GM21786 (cell line): Measurements from ENCODE around the gene TNIK.

ENCODE experiments used
- ATAC-seq: cut with Tn5 transposase; IDR thresholded peaks from one replicate; pipeline ENCODE4 v1.9.1; 2021; ENCODE audit not compliant: unreplicated experiment

Gene TNIK

GRCh38 chr3:171240504-171240835 lies 219.7 kb downstream of the TNIK start:
- ATAC-seq, result no peak

- no peak for ATAC-seq
These were observed 220.3 kb downstream of the TNIK start for GRCh38 chr3:171239757-171240503.

DNA sequence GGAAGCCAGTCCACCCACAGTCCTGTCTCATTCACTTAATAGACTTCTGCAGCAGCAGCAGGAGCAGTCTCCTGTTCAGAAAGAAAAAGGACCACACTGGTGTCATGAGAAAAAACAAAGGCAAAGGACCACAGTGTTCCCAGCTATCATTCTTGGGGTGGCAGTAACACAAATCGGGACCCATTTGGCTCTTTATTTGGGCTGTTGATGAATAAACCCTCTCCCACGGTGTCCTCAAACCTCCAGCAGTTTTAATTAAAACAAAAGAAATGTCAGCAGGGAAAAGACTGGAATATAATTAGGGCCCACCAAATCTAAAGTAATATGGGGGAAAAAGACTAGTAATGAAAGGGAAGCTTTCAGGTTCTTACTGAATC lies 223.2 kb downstream of the TNIK start:
- no peak for ATAC-seq

DNA sequence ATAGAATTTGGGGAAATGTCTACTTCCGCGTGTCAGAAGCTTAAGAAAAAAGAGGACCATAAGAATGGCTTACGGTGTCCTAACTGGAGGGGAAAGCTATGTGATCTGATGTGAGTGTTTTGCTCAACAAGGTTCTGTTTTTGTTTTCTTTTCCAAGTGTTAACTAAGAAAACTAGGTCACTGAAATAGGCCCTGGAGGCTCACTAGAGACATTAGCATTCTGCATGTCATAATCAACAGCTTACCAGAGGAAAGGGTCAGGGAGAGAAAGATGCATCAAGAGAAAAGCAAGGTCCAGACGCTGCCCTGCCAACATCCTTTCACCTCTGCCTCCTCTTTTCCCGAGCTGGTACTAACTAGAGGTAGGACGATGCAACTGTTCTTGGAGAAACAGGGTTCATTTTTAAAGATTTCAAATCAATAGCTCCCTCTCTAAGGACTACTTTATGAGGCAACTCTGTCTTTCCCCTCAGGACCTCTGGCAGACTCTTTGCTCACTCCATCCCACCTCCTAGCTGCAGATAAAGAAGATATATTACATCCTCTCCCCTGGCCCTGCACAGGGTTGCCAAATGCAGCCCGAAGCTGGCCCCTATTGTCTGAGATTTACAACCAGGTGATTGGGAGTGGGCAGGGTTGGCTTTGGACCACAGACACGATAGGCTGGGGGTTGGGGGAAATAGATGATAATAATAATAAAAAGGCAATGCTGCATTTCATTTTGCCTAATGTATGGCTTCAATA lies 223.8 kb downstream of the TNIK start:
- ATAC-seq, result no peak

- ATAC-seq, result no peak
These were observed 225.8 kb downstream of the TNIK start for GRCh38 chr3:171234298-171235010.

DNA sequence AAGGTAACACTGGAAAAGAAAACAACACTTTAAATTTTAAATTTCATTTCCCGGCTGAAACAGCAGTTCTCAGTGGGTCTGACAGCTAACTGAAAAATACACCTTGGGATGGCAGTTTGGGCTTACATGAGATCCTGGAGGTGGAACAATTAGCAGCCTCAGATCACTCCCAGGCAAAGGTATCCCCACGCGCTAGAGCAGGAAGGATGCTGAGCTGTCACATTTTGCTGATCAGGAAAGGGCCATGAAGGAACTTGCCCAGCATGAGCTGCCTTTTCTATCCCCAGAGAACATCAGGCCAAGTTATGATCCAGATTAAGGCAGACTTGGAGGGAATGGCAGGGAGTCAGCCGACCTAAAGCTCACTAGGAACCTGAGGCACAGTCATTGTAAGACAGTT lies 228.8 kb downstream of the TNIK start:
- no peak for ATAC-seq

DNA sequence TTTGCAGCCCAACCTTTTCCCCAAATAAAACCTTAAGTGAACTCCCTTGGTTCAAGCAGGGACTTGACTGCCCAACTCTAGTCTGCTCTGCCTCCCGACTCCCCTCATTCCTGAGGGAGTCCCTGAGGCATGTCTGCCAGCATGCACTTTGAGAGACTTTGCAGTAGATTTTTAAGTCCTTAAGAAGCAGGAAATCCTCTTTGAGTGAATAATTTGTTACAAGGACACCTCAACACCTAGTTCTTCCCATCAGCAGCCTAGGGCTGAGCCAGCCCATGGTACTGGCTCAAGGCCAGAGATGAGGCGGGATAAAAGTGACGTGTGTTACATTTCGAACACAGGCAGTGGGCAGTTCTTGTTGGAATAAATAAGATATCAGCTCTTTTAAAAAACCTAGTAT lies 229.3 kb downstream of the TNIK start:
- no peak for ATAC-seq

GRCh38 chr3:171229173-171229572 lies 231.0 kb downstream of the TNIK start:
- no peak for ATAC-seq

- no peak for ATAC-seq
These were observed 232.0 kb downstream of the TNIK start for GRCh38 chr3:171228240-171228639.

DNA sequence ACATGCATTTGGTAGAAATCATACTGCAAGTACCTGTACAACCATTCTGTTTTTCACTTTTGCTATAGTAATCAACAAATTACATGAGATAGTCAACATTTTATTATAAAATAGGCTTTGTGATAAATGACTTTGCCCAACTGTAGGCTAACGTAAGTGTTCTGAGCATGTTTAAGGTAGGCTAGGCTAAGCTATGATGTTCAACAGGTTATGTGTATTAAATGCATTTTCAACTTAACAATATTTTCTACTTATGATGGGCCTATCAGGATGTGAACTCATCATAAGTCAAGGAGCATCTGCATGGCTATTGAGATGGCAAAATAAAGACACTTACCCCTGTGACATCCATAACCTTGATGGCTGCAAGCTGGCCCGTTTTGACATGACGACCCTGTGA lies 232.4 kb downstream of the TNIK start:
- ATAC-seq, result no peak

- no peak for ATAC-seq
These were observed 232.8 kb downstream of the TNIK start for GRCh38 chr3:171227359-171227758.

DNA sequence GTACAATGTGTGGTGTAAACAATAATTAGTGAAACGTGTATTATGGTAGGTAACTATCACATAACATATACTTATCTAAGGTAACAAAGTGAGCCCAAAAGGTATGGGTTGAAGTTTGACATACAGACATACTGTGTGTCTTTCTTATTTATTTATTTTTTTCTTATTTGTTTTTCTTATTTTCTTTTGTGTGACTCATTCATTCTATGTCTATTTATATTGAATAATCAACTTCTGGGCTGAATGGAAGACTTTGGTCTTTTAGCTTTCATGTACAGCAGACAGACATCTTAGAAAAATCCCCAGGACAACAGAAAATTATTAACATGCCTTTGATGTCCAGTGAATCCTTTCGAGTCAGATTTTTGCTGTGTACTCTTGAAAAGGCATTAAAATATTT lies 233.4 kb downstream of the TNIK start:
- ATAC-seq, result no peak

DNA sequence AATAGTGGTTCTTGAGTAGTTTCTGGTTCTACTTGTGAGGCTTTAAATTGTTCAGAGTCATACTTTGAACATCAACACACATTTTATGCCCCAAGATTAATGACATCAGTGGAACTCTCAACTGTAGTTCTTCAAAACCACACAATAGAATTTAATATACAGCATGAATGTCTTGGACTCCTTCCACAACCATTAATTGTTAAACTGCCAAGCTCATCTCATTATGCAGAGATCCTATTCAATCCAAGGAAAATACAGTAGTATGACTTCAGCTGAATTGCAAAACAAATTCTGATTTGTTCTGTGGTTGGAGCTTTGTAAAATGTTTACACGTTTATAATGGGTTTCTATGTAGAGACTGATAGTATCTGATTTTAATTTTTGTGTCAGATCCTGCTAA lies 234.5 kb downstream of the TNIK start:
- no peak for ATAC-seq

GRCh38 chr3:171225165-171225564 lies 235.0 kb downstream of the TNIK start:
- no peak for ATAC-seq

GRCh38 chr3:171223396-171223795 lies 236.8 kb downstream of the TNIK start:
- no peak for ATAC-seq

DNA sequence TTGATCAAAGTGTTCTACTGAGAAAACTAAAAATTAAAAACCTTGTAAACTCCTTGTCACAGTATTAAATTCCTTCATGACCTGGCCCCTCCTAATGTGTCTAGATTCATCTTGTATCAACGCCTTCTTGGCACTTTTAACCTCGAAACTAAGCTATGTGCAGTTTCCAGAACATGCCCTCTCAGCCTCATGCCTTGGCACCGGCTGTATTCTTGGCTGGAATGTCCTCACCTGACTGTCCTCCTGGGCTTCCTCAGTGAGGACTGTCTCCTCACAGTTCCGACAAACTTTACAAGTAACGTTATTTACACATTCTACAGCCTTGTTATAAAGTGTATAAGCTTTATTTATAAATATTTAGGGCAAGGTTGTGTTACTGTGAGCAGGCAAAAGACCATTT lies 237.2 kb downstream of the TNIK start:
- ATAC-seq, result no peak

- ATAC-seq, result no peak
These were observed 238.6 kb downstream of the TNIK start for GRCh38 chr3:171221597-171221996.

- no peak for ATAC-seq
These were observed 239.1 kb downstream of the TNIK start for GRCh38 chr3:171221104-171221503.

DNA sequence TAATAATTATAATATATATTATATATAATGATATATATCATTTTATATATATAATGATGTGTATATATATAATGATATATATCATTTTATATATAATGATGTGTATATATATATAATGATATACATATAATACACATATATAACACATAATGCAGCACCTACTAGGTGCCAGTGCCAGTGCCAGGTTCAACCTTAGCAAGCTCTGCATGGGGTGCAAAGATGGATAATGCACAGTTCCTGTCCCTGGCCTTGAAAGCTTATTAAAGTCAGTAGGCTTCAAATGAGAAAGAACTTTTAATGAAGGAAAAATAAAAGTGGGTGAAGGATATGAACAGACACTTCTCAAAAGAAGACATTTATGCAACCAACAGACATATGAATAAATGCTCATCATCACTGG lies 240.9 kb downstream of the TNIK start:
- no peak for ATAC-seq

DNA sequence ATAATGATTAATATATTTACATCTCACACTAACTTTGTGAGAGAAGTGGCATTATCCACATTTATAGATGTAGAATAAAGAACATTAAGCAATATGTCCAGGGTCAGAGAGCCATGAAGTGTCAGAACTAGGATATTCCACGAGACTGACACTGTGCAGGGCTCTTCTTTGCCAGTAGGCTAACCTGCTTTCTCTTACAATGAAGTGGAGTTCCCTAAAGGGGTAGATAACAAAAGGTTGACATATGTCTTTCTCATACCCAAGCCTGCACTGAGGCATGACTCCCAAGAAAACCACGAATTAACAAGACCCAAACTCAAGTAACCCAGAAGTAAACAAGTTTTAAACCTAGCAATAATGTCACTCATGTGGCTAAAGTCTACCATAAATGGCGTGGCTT lies 242.1 kb downstream of the TNIK start:
- ATAC-seq, result no peak

- no peak for ATAC-seq
These were observed 246.3 kb downstream of the TNIK start for GRCh38 chr3:171213907-171214306.

DNA sequence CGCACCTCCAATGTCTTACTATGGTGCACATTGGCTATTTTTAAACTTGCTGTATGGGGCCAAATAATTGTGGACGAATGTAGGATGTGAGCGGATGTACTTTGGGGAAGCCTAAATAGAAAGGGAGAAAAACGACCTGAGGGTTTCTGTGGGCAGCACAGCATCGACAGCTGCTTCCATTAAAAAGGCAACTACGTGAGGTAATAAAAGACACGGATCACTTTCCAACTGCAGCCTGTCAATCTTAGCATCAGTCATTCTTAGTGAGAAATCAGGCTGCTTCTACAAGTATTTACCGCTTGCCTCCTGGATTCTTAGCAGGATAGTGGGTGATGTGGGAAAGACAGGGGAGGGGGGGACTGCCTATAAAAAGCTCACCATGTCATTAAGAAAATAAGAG lies 247.0 kb downstream of the TNIK start:
- no peak for ATAC-seq
